ENCODE results near the gene PCDH1.
A peak's percentile ranks its signal among the peaks of the same experiment; 100 is the strongest.

Gene PCDH1

GRCh38 chr5:141872496-141873356, 5.5 kb downstream of the PCDH1 start:
- no peak for DNase-seq

- no peak for DNase-seq
These were observed 6.3 kb downstream of the PCDH1 start for GRCh38 chr5:141871870-141872269.

DNA sequence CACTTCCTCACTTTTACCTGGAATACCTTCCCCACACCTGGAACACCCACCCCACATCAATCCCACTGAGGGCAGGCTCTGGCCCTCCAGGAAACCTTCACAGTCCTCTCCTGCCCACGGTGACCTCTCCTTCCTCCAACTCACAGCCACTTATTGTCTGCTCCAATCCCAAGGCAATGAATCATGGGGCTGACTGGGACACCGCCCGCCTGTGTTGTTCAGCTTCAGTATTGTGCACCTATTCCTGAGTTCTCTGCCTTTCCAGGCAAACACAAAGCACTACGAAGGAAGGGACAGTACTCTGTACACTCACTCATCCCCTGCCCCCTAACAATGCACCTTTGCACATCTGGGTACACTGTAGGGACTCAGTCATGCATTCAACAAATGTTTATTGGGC, 7.3 kb downstream of the PCDH1 start:
- DNase-seq, result no peak

- DNase-seq, result no peak
These were observed 8.0 kb downstream of the PCDH1 start for GRCh38 chr5:141870228-141870627.

GRCh38 chr5:141869514-141869913, 8.7 kb downstream of the PCDH1 start:
- DNase-seq, result no peak

DNA sequence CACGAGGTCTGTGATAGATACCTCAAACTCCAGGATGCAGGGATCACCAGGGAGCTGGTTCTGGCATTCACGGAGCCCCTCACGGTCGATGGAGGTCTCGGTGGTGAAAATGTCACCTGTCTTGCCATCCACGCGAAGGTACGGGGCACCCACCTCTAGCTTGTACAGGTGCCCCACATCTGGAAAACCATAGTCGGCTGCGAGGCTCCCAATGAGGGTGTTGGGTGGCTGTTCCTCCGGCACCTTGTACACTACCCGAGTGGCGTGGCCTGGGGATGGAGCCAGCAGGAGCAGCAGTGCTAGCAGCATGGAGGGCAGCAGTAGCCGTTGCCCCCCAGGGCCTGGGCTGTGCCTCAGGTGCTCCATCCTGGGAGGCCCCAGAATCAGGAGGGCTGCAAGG, 9.2 kb downstream of the PCDH1 start:
- no peak for DNase-seq

DNA sequence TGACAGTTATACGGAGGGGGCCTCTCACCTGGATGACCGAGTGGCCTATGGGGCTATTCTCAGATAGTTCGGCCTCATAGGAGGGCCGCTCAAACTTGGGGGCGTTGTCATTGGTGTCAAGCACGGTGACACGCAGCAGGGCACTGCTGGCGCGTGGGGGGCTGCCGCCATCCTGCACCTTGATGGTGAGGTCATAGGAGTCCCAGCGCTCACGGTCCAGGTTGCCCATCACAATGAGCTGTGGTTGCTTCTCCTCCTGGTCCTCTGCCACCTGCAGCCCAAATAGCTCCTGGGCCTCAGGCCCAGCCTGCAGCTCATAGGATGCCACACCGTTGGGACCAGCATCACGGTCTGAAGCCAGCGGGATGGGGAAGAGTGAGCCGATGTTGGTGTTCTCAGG, 9.7 kb downstream of the PCDH1 start:
- no peak for DNase-seq

DNA sequence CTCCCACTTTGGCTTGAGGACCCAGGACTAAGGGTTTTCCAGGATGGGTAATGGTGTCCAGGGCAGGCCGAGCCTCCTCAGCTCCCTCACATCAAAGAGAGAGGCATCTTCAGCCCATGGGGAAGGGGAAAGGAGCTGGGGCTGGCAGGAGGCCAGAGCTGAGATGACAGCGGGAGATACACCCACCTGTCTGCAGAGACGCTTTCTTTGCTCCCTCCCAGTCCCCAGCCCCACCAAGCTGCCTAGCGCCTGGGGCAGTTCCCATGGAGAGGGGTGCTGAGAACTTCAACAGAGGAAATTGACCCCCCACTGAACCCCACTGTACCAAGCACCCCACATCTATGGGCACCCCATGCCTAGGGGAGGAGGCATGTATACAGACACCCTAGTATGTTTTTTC, 10.6 kb downstream of the PCDH1 start:
- DNase-seq, result no peak

- DNase-seq, result no peak
These were observed 11.1 kb downstream of the PCDH1 start for GRCh38 chr5:141867139-141867538.

DNA sequence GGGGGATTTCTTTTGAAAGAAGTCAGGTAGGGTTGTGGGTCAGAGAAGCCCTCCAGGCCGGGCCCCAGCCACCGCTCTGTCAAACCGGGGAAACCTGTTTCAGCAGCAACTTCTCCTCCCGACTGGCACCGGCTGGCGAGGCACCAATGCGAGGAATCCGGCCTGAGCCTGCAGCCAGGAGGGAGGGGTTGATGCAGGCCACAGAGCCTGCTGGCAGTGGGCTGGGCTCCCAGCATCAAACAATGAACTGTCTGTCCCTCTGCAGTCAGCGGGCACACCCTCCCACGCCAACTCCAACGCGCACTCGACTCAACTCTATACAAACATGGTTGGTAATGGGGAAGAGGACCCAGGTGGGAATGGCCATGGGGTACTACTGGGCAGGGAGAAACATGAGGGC, 12.1 kb downstream of the PCDH1 start:
- DNase-seq, result no peak

DNA sequence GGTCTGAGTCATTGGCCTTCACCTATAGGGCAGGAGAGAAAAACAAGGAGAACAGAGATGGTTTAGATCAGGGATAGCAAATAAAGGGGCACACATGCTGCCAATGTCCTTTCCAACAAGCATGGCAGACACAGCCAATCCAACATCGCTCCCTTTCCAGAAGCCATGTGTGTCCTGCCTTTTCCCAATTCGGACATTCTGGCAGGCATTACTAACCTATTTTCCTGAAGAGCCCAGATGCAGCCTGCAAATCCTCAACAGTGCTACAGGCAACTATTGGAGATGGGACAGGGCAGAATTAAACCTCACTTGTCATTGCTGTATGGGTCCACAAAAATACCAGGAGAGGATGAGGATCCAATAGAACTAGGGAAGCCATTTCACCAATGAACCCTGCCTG, 12.8 kb downstream of the PCDH1 start:
- DNase-seq, result no peak

DNA sequence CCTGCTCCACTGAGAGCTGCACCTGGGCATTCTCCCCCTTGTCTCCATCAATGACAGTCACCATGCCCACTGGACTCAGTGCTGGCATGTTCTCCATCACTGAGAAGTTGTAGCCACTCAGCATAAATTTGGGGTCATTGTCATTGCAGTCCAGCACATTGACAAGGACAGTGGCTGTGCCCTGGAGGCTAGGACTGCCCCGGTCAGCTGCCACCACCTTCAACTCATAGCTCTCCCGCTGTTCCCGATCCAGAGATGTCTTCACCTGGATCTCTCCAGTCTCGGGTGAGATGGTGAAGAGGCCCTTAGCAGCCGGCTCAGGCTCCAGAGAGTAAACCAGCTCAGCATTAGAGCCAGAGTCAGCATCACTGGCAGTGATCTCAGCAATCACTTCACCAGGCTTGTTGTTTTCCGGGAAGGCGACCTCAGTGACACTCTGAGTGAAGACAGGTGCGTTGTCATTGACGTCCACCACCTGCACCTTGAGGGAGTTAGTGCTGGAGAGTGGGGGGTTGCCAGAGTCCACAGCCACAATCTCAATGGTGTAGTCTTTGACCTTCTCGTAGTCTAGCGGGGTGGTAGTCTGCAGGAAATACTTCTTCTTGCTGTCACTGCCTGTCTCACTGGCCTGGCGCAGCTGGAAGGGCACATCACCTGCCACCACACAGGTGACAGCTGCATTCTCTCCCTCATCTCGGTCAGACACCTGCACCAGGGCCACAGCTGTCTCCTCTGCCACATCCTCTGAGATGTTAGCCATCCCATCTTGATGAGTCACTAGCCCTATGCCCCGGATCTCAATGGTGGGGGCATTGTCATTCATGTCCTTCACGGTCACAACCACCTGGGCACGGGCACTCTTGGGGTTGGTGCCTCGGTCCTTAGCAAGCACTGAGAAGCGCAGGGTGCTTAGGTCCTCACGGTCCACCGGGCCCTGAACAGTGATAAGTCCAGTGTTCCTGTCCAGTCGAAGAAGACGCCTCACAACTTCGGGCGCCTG, 13.5 kb downstream of the PCDH1 start:
- DNase-seq, result no peak

DNA sequence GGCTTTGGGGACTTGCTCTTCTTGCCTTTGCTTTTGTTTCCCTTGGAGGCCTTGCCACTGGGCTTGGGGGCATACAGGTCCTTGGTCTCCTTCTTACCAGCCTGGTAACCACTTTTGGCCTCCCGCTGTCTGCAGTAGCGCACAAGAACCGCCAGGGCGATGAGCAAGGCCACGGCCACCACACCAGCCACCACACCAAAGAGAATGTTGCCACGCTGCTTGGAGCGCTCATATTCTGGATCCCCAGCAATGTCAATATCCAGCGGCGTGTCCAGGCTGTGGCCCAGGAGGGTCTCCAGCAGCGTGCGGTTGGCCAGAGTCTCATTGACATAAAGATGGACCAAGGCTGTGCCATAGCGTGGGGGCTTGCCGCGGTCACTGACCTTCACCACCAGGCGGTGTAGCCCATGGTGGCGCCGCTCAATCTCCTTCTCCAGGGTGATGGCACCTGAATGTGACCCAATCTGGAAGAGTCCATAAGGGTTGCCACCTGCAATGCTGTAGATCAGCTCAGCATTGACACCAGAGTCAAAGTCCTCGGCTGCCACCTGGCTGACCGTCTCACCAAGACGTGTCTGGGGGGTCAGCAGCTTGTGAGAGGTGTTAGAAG, 14.5 kb downstream of the PCDH1 start:
- DNase-seq, result no peak

DNA sequence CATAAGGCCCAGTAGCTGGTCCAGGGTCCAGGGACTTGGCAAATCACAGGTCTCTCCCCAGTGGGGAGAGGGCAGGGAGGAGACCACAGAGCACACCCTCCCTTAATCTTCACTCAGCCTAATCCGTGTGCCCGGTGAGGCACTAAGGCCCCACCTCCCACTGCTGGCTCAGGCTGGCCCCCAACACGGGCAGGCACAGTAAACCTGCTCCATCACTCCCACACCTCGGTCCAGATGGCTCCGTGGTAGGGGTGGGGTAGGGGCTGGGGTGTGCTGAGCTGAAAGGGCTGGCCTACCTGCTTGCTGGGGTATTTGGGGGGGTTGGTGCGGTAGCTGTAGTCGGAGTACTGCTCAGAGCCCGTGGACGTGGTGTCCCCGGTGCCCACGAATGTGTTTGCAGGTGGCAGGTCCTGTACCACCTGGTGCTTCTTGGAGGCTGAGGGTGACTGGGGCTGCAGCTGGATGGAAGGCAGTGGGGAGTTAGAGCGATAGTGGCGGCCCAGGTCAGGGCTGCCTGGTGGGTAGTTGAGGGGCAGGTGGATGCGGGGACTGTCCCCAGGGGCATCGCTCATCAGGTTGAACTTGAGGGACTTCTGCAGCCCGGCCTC, 15.2 kb downstream of the PCDH1 start:
- no peak for DNase-seq

- no peak for DNase-seq
These were observed 17.0 kb downstream of the PCDH1 start for GRCh38 chr5:141861194-141861593.

GRCh38 chr5:141858079-141858765, 20.0 kb downstream of the PCDH1 start:
- no peak for DNase-seq

- no peak for DNase-seq
These were observed 21.0 kb downstream of the PCDH1 start for GRCh38 chr5:141857226-141857625.

DNA sequence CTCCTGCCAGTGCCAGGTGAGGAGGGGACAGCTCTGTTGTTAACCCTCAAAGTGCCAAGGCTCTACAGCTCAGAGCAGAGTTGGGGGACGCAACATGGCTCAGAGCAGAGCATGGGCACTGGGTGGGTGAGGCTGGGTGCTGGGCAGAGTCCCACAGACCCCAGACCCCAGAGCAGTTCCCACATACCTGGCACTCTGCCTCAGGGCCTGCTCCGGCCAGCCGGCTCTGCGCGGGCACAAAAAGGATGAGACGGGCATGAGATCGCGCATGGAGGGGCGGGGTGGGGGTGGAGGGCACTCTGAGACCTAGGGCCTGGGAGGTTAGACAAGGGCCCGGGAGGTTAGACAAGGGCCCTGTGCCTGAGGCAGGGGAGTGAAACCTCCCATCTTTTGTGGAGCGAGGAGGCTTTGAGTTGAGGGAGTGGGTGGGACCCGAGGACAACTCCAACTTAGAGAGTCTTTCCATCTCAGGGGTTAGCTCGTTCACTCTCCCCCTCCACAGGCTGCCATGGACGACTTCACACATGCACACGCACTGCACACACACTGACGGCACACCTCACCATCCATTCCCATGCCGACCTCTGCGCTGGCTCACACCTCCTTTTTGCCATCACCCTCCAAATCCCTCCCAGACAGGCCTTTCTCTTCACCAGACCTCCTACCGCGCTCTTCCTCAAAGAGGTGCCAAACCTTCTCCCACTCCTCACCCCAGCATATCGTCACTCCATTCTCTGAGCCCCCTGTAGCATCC, 22.0 kb downstream of the PCDH1 start:
- no peak for DNase-seq

DNA sequence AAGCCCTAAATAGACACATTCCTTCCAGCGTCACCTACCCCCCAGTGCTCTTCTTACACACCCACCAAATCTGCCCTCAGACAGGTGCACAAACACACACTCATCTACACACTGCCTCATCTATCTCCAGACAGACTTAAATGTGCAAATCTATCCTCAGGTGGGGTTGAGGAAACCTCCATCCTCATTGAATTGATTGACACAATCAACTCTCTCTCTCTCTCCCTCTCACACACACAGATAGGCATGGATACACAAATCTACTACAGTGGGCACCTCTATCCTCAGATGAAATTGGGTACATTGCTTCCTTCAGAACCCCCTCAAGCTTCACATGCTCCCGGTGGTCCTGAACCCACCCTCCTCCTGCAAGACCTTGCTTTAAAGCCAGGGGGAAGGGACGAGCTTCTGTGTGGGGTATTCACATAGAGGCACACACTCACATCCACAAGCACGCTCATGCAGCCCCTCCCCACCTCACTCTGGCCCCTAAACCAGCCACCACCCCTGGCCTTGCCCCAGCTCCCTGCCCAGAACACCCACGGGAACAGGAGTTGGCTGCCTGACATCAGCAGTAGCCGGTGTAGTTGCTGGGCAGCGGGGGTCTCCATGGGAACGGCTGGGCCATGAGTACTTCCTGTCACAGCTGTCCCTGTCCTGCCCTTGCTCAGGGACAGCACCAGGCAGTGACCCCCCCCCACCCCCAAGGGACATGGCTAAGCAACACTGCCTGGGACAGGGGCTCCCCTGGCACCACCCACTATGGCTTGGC, 22.8 kb downstream of the PCDH1 start:
- peak; percentile 56 for DNase-seq

DNA sequence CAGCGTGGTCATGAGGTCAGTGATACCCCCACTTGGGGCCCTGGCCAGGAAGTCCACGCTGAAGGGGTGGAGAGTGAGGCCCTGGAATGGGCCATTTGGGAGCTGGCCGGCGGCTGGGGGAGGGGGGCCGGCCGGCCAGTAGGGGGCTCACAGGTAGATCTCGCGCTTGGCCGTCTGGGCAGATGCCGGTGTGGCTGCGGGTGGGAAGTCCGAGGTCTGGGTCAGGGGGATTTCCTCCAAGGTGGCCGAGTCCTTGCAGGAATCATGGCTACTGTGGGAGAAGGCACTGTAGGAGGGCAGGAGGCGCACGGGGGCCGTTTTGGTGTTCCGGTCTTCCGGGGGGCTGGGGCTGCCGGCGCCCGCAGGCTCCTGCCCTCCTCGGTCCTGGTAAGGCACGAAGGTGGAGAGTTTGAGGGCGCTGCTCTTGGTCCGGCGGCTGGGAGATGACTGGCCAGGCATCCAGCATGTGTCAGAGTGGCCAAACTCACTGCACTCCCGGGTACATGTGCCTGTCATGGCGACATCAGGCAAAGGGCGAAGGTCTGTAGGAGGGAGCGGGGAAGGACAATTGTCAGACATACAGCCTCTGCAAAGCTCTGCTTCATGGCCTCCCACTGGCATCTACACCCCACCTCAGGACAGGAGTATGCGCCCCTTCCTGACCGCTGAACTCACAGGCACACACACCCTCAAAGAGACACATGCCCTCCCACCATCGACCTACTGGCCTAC, 24.1 kb downstream of the PCDH1 start:
- no peak for DNase-seq
